Thoracic aorta (tissue), 2 donors: ENCODE data around the gene HAUS8. TPM values are rescaled to one million over a fixed set of nuclear protein-coding genes. Genes with fewer than 3 reads are reported as not detected.

Source experiments
- ATAC-seq: fragments of 150-250 bp; one replicate; pipeline ENCODE4 v1.8.0; 2017; ENCODE audit warnings: low read depth; ENCODE audit not compliant: insufficient number of reproducible peaks, low FRiP score
- DNase-seq: peaks from one replicate; pipeline ENCODE4 v3.0.0-alpha.2; 2020; ENCODE audit warnings: low spot score
- H3K27ac ChIP-seq, 2 donors: fragments of 200-600 bp; sonication (generic); 1 replicate in 1 of 2; 2 replicates in 1 of 2; pipeline ENCODE4 v1.5.1; 2016; ENCODE audit warnings: mild to moderate bottlenecking in 2 of 2, moderate library complexity in 2 of 2
- H3K27me3 ChIP-seq: fragments of 200-600 bp; sonication (generic); replicated peaks from 2 replicates; pipeline ENCODE4 v1.6.0; 2016; ENCODE audit warnings: mild to moderate bottlenecking; ENCODE audit not compliant: insufficient read depth
- H3K36me3 ChIP-seq: fragments of 200-600 bp; sonication (generic); one replicate; pipeline ENCODE4 v1.5.1; 2016
- H3K4me1 ChIP-seq, 2 donors: fragments of 200-600 bp; sonication (generic); 1 replicate in 1 of 2; 2 replicates in 1 of 2; pipeline versions ENCODE4 v1.5.1 to v1.6.0; 2016; ENCODE audit warnings: low read depth in 2 of 2, mild to moderate bottlenecking in 1 of 2; ENCODE audit not compliant: control insufficient read depth in 1 of 2
- H3K4me3 ChIP-seq: fragments of 200-600 bp; sonication (generic); 2 replicates; pipeline ENCODE4 v1.5.1; 2016; ENCODE audit warnings: mild to moderate bottlenecking
- H3K9me3 ChIP-seq: fragments of 200-600 bp; sonication (generic); 2 replicates; pipeline ENCODE4 v1.5.1; 2016
- CTCF ChIP-seq: fragments of 200-600 bp; sonication (generic); IDR thresholded peaks from one replicate; pipeline ENCODE4 v1.5.1; 2019; ENCODE audit warnings: antibody characterized with exemption
- total RNA-seq, 2 donors: library from RNA; depleted of rRNA; stranded (reverse); fragments of >200 nt; gene quantifications; one replicate each; pipeline versions ENCODE4 v1.1.0 to v1.2.3, GENCODE V29; 2016

Gene HAUS8
- total RNA-seq, 2 donors from 2014 or later = 2.2 to 11.3 TPM

- DNase-seq = no peak
- H3K27me3 ChIP-seq = no peaks in the 10 kb centered on the region
- H3K9me3 ChIP-seq = no peaks in the 10 kb centered on the region
- H3K36me3 ChIP-seq = no peaks in the 10 kb centered on the region
- TF ChIP-seq CTCF = no peak
- H3K4me1 ChIP-seq = no peaks in the 10 kb centered on the region
- no peak overlapping the region for H3K27ac ChIP-seq
- no peak for ATAC-seq
- H3K4me3 ChIP-seq = no peak overlapping the region
These were observed 73.6 kb downstream of the HAUS8 start for GRCh38 chr19:17001603-17002183.

Other genes starting within 250 kb of the HAUS8 start
- 10 to 100 TPM; 57.9 to 79.8 TPM for gene SIN3B, start 246.1 kb downstream of the HAUS8 start, total RNA-seq
- gene F2RL3, start 186.5 kb downstream of the HAUS8 start, total RNA-seq = 1 to 10 TPM; 4.9 to 5.4 TPM
- 10 to 100 TPM; 27.3 to 36.4 TPM for gene CPAMD8, start 48.6 kb downstream of the HAUS8 start, total RNA-seq
- gene MYO9B, start 325 bp upstream of the HAUS8 start, total RNA-seq = 100 to 1,000 TPM; 229 to 257 TPM
- gene USE1, start 139.9 kb upstream of the HAUS8 start, total RNA-seq = 10 to 100 TPM; 11.5 to 13.7 TPM
- gene OCEL1, start 150.8 kb upstream of the HAUS8 start, total RNA-seq = 10 to 100 TPM; 12.4 to 13.3 TPM
- gene NR2F6, start 170.5 kb upstream of the HAUS8 start, total RNA-seq = 10 to 100 TPM; 42.0 to 68.1 TPM
- gene USHBP1, start 189.3 kb upstream of the HAUS8 start, total RNA-seq = 1 to 10 TPM; 3.5 to 4.0 TPM
- gene BABAM1, start 192.0 kb upstream of the HAUS8 start, total RNA-seq = 10 to 100 TPM; 55.2 to 87.2 TPM
- gene ANKLE1, start 206.4 kb upstream of the HAUS8 start, total RNA-seq = 1 to 10 TPM in 1 of 2 donors, not detected in 1; 1.2 TPM
- 10 to 100 TPM in 1 of 2 donors, 1 to 10 TPM in 1; 9.8 to 24.0 TPM for gene ABHD8, start 228.0 kb upstream of the HAUS8 start, total RNA-seq
- 100 to 1,000 TPM; 132 to 140 TPM for gene MRPL34, start 230.4 kb upstream of the HAUS8 start, total RNA-seq
- 10 to 100 TPM in 1 of 2 donors, 1 to 10 TPM in 1; 8.9 to 13.5 TPM for gene DDA1, start 234.1 kb upstream of the HAUS8 start, total RNA-seq